Bronchial smooth muscle cell (primary cell): ENCODE results near the gene TRMT10B. TPM values are rescaled to one million over a fixed set of nuclear protein-coding genes. Genes with fewer than 3 reads are reported as not detected.

ENCODE experiments used
- total RNA-seq: library from RNA; depleted of rRNA; stranded (reverse); fragments of >200 nt; gene quantifications from 2 replicates; pipeline ENCODE4 v1.2.1, GENCODE V29; 2014

The TRMT10B gene
- total RNA-seq = 4.1 and 4.6 TPM in 2 replicates

GRCh38 chr9:37753489-37754190 lies at the start of gene TRMT10B:
Gene TRMT10B (plus strand): TSS chr9:37753805. CDS start chr9:37761932, 8,127 bp downstream.

GRCh38 chr9:37784616-37785483 lies 31.2 kb downstream of the TRMT10B start, which contains the start of gene EXOSC3:
Gene EXOSC3 (minus strand): TSS chr9:37785064. CDS start chr9:37785044, 20 bp downstream.

GRCh38 chr9:37800631-37801286 lies 47.2 kb downstream of the TRMT10B start, which contains the start of gene DCAF10:
Gene DCAF10 (plus strand): TSS chr9:37800797. CDS start chr9:37800867, 70 bp downstream.

Other genes starting within 250 kb of the TRMT10B start
- gene FBXO10, start 177.4 kb upstream of the TRMT10B start, total RNA-seq = 9.3 and 11.5 TPM in 2 replicates
- gene TOMM5, start 161.2 kb upstream of the TRMT10B start, total RNA-seq = 148 and 160 TPM in 2 replicates
- gene FRMPD1, start 102.9 kb upstream of the TRMT10B start, total RNA-seq = not detected in 2 replicates
- gene EXOSC3, start 31.3 kb downstream of the TRMT10B start, total RNA-seq = 27.3 and 43.3 TPM in 2 replicates
- 11.5 and 23.3 TPM in 2 replicates for gene DCAF10, start 47.0 kb downstream of the TRMT10B start, total RNA-seq
- 49.0 and 58.1 TPM in 2 replicates for gene SLC25A51, start 150.3 kb downstream of the TRMT10B start, total RNA-seq